ENCODE results near the gene RGS3. TPM values are rescaled to one million over a fixed set of nuclear protein-coding genes. Genes with fewer than 3 reads are reported as not detected.

Gene RGS3
- polyA plus RNA-seq, 1 of the 3 experiments (the other 2 are of a cell fraction): 50.6 TPM

GRCh38 chr9:113582698-113583200 lies 119.2 kb downstream of the RGS3 start:
- Histone ChIP-seq H3K36me3 (replicated peaks in 1 of 2; ENCODE audit: control insufficient read depth in 1 of 2, insufficient read depth in 2 of 2, low read length in 1 of 2) (no peaks in the 10 kb centered on the region), H3K9me2 (no peaks in the 10 kb centered on the region), H3K9me3 (no peaks in the 10 kb centered on the region), H3K4me2 (no peak overlapping the region), H3K9ac (no peak overlapping the region), H4K20me1 (ENCODE audit: insufficient read depth) (no peaks in the 10 kb centered on the region), H3K79me2 (ENCODE audit: insufficient read depth) (no peaks in the 10 kb centered on the region), H3K4me3 (ENCODE audit: low read depth in 2 of 2, low read length in 1 of 2) (no peak overlapping the region), H3K27ac (ENCODE audit: low read depth in 2 of 2, low read length in 1 of 2) (no peak overlapping the region), H3F3A (replicated peaks; ENCODE audit: insufficient read depth) (peaks cover 16% of the 10 kb centered on the region), H2AFZ (ENCODE audit: low read depth) (no peak overlapping the region), H3K27me3 (ENCODE audit: insufficient read depth) (no peaks in the 10 kb centered on the region), H3K4me1 (ENCODE audit: control insufficient read depth in 1 of 2, insufficient read depth in 2 of 2, low read depth in 1 of 2, low read length in 1 of 2) (peaks cover 30 to 45% of the 10 kb centered on the region in 2 experiments)
- ChIA-PET CTCF (interaction anchor here (0.9 to 44.7 kb wide), 9 partner anchors 9 to 164 kb away, joined by 3 to 1335 read pairs (median 7); partner anchors contain the start of gene RGS3), POLR2A (interaction anchor here (1.7 kb wide), 1 partner anchor 11 kb away, joined by 7 read pairs; no protein-coding TSS in a partner anchor)
- WGBS (ENCODE audit: low lambda C conversion rate): 83% methylated on average over 6 of the region's 6 CpGs
- DNase-seq: no peak
- TF ChIP-seq REST (IDR thresholded peaks at IDR 0.05; ENCODE audit: low read depth, low read length) (no peak), MXI1 (IDR thresholded peaks at IDR 0.05; ENCODE audit: low read depth, low read length) (no peak), YY1 (IDR thresholded peaks at IDR 0.05; ENCODE audit: low read depth) (no peak), FOSL2 (IDR thresholded peaks at IDR 0.05; ENCODE audit: borderline replicate concordance, low read depth) (no peak), ELF1 (IDR thresholded peaks at IDR 0.05) (no peak), SIN3A (IDR thresholded peaks at IDR 0.05; ENCODE audit: borderline replicate concordance, low read depth, low read length) (no peak), FOXM1 (IDR thresholded peaks at IDR 0.05; ENCODE audit: low read depth) (no peak), POLR2AphosphoS5 (IDR thresholded peaks at IDR 0.05; ENCODE audit: low read depth, low read length) (no peak), NFIC (IDR thresholded peaks at IDR 0.05; ENCODE audit: borderline replicate concordance) (no peak)

- WGBS (ENCODE audit: low lambda C conversion rate): 95% methylated on average over 29 of the region's 31 CpGs
- Histone ChIP-seq H3F3A (replicated peaks; ENCODE audit: insufficient read depth) (peaks cover 6% of the 10 kb centered on the region), H3K4me1 (ENCODE audit: control insufficient read depth in 1 of 2, insufficient read depth in 2 of 2, low read depth in 1 of 2, low read length in 1 of 2) (peaks cover 20 to 44% of the 10 kb centered on the region in 2 experiments), H3K4me2 (no peak overlapping the region), H3K9me2 (no peaks in the 10 kb centered on the region), H3K79me2 (ENCODE audit: insufficient read depth) (no peaks in the 10 kb centered on the region), H3K27me3 (ENCODE audit: insufficient read depth) (no peaks in the 10 kb centered on the region), H3K36me3 (replicated peaks in 1 of 2; ENCODE audit: control insufficient read depth in 1 of 2, insufficient read depth in 2 of 2, low read length in 1 of 2) (no peaks in the 10 kb centered on the region), H3K4me3 (ENCODE audit: low read depth in 2 of 2, low read length in 1 of 2) (no peak overlapping the region), H3K9ac (no peak overlapping the region), H4K20me1 (ENCODE audit: insufficient read depth) (no peaks in the 10 kb centered on the region), H3K27ac (ENCODE audit: low read depth in 2 of 2, low read length in 1 of 2) (no peak overlapping the region), H2AFZ (ENCODE audit: low read depth) (no peak overlapping the region), H3K9me3 (no peaks in the 10 kb centered on the region)
- CTCF ChIA-PET: interaction anchor here (1.0 to 44.7 kb wide), 8 partner anchors 8 to 165 kb away, joined by 3 to 1335 read pairs (median 4); no protein-coding TSS in a partner anchor
- POLR2A ChIA-PET: interaction anchor here (1.7 kb wide), 1 partner anchor 10 kb away, joined by 7 read pairs; no protein-coding TSS in a partner anchor
- TF ChIP-seq NRF1 (IDR thresholded peaks at IDR 0.05; ENCODE audit: low read depth, low read length): no peak
- TF ChIP-seq TAF1 (IDR thresholded peaks at IDR 0.05; ENCODE audit: borderline replicate concordance, low read depth, low read length): no peak
- TF ChIP-seq FOSL2 (IDR thresholded peaks at IDR 0.05; ENCODE audit: borderline replicate concordance, low read depth): no peak
- TF ChIP-seq FOXJ3 (CRISPR knock-in tag; IDR thresholded peaks at IDR 0.05): no peak
- no peak for TF ChIP-seq SIN3A (IDR thresholded peaks at IDR 0.05; ENCODE audit: borderline replicate concordance, low read depth, low read length)
- TF ChIP-seq RFX5 (IDR thresholded peaks at IDR 0.05; ENCODE audit: low read length): no peak
- TF ChIP-seq TCF12 (IDR thresholded peaks at IDR 0.05): no peak
- no peak for TF ChIP-seq MXI1 (IDR thresholded peaks at IDR 0.05; ENCODE audit: low read depth, low read length)
- no peak for TF ChIP-seq MEF2A (IDR thresholded peaks at IDR 0.05; ENCODE audit: borderline replicate concordance, low read depth)
- no peak for TF ChIP-seq ELF1 (IDR thresholded peaks at IDR 0.05)
- no peak for TF ChIP-seq JUND (IDR thresholded peaks at IDR 0.05)
- no peak for TF ChIP-seq RAD21 (IDR thresholded peaks at IDR 0.05; ENCODE audit: low read length)
- no peak for DNase-seq
Measured at GRCh38 chr9:113583511-113584427, 120.2 kb downstream of the RGS3 start.
